Skeletal muscle cell (primary cell): ENCODE data around the gene STAM.

ENCODE experiments used
- DNase-seq: peaks from one replicate; pipeline ENCODE4 v3.0.0-alpha.2; 2010; ENCODE audit warnings: low read depth
- H3K4me3 ChIP-seq: 2 replicates; pipeline ENCODE4 v1.5.1; 2011; ENCODE audit warnings: low read depth, mild to moderate bottlenecking, control low read depth, low read length, moderate library complexity

Gene STAM

GRCh38 chr10:17645621-17646345 is 1.8 kb downstream of the STAM start:
- DNase-seq, result no peak
- peak overlapping the region; percentile 89 for H3K4me3 ChIP-seq

DNA sequence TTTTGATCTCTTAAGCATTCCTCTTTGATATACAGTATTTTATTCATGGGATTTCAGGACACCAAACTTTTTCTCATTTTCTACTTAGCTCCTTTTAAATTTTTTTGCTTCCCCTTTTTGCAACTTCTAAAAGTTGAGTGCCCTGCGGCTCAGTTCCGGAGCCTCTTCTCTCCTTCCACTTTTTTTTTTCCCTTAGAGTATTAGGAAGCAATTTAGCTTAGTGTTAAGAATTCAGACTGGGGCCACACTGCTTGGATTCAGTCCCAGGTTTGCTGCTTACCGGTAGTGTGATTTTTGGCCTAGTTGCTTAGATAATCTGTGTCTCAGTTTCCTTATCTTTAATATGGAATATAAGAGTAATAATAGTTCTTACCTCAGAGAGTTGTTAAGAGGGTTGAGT is 3.4 kb downstream of the STAM start:
- no peak overlapping the region for H3K4me3 ChIP-seq
- DNase-seq, result no peak

DNA sequence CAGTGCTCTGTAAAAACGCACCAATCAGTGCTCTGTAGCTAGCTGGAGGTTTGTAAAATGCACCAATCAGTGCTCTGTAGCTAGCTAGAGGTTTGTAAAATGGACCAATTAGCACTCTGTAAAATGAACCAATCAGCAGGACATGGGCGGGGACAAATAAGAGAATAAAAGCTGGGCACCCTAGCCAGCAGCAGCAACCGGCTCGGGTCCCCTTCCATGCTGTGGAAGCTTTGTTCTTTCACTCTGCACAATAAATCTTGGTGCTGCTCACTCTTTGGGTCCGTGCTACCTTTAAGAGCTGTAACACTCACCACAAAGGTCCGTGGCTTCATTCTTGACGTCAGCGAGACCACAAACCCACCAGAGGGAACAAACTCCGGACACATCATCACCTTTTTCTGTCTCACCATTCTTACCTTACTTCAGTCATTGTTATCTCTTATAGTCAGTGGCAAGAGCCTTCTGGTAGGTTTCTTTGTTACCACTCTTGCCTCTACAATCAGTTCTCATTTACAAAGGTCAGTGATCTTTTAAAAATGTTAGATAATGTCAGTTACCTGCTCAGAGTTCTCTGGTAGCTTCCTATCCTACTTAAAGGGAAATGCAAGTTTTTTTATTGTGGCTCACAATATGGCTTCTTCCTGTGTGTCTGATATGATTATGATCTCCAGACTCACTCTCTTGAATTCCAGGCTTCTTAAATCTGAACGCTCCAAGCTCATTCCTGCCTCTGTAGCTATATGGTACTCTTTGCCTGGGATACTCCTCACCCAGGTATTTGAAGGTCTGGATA is 4.5 kb downstream of the STAM start:
- DNase-seq, result no peak
- H3K4me3 ChIP-seq, result no peak overlapping the region

GRCh38 chr10:17649052-17649451 is 5.1 kb downstream of the STAM start:
- H3K4me3 ChIP-seq, result no peak overlapping the region
- no peak for DNase-seq

- H3K4me3 ChIP-seq, result no peak overlapping the region
Observed at GRCh38 chr10:17649836-17650235, 5.9 kb downstream of the STAM start.

DNA sequence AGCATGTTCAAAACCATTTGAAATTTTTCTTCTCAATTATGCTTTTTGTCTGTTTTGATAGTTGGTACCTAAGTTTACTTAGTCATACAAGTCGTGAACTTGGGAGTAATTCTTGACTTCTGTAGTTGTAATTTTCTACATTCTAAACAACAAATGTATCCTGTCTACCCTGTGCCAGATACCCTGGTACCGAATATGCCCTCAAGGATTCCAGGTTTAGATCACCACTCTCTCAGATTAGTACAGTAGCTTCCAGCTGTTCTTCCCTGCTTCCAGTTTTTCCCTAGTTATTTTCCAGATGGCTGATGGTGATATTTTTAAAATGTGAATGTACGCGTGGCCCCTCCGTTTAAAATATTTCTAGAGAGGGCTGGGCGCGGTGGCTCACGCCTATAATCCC is 6.5 kb downstream of the STAM start:
- DNase-seq, result no peak
- H3K4me3 ChIP-seq, result no peak overlapping the region

More at GRCh38 chr10:17649836-17650235, 5.9 kb downstream of the STAM start:
- DNase-seq, result no peak

DNA sequence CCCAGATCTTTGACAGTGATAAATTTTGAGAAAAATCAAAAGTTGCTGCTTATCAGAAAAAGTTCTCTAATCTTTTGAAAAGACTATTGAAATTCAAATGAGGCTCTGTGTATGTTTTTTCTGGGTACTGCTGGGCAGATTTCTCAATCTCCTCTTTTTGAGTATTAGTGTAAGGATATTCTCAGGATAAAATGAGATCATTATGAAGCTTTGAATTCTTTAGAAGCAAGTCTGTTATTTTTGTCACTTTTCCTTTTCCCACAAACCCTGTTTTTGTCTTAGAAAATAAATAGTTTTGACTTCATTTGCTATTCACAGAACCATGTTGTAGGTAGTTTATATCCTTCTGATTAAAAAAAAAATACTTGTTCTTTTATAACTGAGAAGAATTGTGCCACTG is 7.9 kb downstream of the STAM start:
- no peak for DNase-seq
- no peak overlapping the region for H3K4me3 ChIP-seq

DNA sequence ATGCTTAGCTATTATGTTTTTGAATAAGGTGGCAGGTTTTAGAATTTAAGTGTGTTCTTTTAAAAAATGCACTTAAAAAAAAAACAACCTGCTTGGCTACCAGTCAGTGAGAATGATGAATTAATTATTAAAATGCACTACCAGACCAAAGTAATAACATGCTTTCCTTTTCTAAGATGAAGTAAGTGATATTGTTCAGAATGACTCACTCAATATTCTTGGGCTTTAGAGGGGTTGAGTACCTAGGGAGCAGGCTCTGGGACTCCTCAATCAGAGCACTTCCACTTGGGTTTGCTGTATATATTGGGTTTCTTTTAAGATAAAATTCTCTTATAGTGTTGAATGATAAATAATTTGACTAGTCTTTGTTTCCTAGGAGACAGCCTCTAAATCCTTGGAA is 8.6 kb downstream of the STAM start:
- DNase-seq, result no peak
- H3K4me3 ChIP-seq, result no peak overlapping the region

GRCh38 chr10:17655009-17655408 is 11.1 kb downstream of the STAM start:
- no peak overlapping the region for H3K4me3 ChIP-seq
- DNase-seq, result no peak

GRCh38 chr10:17655567-17656146 is 11.7 kb downstream of the STAM start:
- H3K4me3 ChIP-seq, result no peak overlapping the region
- no peak for DNase-seq

DNA sequence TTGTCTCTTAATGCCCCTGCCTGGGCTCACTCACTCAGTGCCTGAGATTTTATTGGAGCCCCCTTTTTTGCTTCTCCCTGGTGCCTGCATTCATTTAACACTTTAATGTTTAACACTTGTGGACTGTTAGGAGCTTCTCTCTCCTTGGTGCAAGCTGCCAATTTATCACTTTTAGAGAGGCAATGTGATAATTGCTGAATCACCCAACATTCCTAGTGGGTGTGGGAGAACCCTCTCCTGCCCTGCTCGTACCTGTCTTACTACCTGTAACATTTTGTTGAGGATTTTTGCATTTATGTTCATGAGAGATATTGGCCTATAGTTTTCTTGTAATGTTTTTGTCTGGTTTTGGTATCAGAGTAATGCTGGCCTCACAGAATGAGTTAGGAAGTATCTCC is 13.2 kb downstream of the STAM start:
- no peak overlapping the region for H3K4me3 ChIP-seq
- DNase-seq, result no peak

GRCh38 chr10:17659365-17659764 is 15.4 kb downstream of the STAM start:
- H3K4me3 ChIP-seq, result no peak overlapping the region

GRCh38 chr10:17660921-17661320 is 17.0 kb downstream of the STAM start:
- no peak for DNase-seq
- H3K4me3 ChIP-seq, result no peak overlapping the region

More at GRCh38 chr10:17659365-17659764, 15.4 kb downstream of the STAM start:
- no peak for DNase-seq

DNA sequence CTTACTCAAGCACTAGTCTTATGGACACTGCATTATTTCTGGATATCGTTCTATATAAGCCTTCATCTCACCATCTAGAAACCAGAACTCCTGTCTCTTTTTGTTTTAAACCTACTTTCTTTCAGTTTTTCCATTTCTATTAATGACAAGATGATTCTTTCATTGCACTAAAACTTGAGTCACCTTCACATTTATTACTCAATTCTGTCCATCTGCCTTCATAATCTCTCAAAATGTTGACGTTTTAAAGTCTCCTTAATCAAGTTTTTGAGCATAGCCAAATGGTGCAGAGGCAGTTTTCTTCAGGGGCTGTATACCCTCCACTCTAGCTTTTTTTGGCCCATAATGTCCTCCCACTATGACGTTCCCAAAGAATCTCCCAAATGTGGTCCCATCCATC is 17.6 kb downstream of the STAM start:
- no peak overlapping the region for H3K4me3 ChIP-seq

DNA sequence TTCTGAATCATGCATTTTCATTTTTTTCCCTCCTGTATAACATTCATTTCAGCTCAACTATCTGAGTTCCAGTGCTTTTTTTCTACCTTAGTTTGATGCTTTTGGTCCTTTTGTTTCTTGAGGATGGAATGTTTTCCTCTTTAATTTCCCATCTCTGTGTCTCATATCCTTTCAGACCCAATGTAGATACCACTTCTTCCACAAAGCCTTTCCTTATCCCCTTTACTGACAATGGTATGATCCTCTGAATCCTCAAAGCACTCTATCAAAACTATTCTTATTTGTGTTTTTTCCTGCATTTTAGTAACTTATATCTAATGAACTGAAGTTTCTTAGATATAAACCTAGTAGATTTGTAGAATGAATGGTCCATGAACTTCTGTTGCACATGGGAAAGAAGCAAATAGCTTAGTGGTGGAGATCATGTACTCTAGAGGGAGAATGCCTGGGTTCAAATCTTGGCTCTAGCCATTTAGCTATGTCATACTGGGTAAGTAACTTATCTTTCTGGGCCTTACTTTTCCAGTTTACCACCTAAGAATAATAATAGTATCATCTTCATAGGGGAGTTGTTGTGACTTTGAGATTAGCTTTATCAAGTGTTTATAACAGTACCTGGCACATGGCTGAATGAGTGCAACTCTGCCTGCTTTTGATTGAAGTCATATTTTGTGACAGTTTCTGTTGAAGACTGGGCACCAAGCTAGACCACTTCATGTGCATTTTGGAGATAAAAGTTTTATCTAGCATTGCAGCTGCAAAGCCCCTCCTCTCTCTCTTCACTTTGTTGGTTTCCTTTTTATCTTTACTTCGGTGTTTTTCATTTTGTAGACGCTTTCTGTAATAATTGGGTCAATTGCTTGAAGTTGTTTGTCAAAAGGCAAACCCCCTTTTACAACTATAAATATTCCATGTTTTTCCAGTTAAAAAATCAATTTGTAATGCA is 18.5 kb downstream of the STAM start:
- no peak overlapping the region for H3K4me3 ChIP-seq
- DNase-seq, result no peak

More for the DNA sequence above, 17.6 kb downstream of the STAM start:
- DNase-seq, result no peak

- DNase-seq, result no peak
- H3K4me3 ChIP-seq, result no peak overlapping the region
Observed at GRCh38 chr10:17663450-17663849, 19.5 kb downstream of the STAM start.

GRCh38 chr10:17665747-17666146 is 21.8 kb downstream of the STAM start:
- DNase-seq, result peak; percentile 66
- no peak overlapping the region for H3K4me3 ChIP-seq

DNA sequence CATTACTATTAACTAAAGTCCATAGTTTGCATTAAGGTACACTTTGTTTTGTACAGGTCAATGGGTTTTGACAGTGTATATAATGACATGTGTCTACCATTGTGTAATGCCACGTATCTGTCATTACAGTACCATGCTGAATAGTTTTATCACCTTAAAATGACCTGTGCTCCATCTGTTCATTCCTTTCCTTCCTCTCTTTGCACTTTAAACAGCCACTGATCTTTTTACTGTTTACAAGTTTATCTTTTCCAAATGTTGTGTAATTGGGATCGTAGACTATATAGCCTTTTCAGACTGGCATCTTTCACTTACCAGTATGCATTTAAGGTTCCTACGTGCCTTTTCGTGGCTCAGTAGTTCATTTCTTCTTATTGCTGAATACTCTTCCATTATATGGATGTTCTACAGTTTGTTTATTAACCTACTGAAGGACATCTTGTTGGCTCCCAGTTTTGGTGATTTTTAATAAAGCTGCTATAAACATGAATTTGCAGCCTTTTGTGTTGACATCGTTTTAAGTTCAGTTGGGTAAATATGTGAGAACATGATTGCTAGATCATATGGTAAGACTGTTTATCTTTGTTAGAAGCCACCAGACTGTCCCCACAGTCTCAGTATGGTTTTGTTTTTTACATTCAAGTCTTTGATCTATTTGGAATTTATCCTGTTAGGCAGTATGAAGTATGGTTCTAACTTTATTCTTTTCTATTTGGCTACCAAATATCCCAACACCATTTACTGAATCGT is 24.7 kb downstream of the STAM start:
- H3K4me3 ChIP-seq, result no peak overlapping the region
- no peak for DNase-seq
